HG03139 (cell line): ENCODE data around the gene LRRC4.
A peak's percentile ranks its signal among the peaks of the same experiment; 100 is the strongest.

Experiments used
- ATAC-seq: cut with Tn5 transposase; IDR thresholded peaks from one replicate; pipeline ENCODE4 v1.9.1; 2021; ENCODE audit not compliant: unreplicated experiment

LRRC4 gene, protein sequence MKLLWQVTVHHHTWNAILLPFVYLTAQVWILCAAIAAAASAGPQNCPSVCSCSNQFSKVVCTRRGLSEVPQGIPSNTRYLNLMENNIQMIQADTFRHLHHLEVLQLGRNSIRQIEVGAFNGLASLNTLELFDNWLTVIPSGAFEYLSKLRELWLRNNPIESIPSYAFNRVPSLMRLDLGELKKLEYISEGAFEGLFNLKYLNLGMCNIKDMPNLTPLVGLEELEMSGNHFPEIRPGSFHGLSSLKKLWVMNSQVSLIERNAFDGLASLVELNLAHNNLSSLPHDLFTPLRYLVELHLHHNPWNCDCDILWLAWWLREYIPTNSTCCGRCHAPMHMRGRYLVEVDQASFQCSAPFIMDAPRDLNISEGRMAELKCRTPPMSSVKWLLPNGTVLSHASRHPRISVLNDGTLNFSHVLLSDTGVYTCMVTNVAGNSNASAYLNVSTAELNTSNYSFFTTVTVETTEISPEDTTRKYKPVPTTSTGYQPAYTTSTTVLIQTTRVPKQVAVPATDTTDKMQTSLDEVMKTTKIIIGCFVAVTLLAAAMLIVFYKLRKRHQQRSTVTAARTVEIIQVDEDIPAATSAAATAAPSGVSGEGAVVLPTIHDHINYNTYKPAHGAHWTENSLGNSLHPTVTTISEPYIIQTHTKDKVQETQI

DNA sequence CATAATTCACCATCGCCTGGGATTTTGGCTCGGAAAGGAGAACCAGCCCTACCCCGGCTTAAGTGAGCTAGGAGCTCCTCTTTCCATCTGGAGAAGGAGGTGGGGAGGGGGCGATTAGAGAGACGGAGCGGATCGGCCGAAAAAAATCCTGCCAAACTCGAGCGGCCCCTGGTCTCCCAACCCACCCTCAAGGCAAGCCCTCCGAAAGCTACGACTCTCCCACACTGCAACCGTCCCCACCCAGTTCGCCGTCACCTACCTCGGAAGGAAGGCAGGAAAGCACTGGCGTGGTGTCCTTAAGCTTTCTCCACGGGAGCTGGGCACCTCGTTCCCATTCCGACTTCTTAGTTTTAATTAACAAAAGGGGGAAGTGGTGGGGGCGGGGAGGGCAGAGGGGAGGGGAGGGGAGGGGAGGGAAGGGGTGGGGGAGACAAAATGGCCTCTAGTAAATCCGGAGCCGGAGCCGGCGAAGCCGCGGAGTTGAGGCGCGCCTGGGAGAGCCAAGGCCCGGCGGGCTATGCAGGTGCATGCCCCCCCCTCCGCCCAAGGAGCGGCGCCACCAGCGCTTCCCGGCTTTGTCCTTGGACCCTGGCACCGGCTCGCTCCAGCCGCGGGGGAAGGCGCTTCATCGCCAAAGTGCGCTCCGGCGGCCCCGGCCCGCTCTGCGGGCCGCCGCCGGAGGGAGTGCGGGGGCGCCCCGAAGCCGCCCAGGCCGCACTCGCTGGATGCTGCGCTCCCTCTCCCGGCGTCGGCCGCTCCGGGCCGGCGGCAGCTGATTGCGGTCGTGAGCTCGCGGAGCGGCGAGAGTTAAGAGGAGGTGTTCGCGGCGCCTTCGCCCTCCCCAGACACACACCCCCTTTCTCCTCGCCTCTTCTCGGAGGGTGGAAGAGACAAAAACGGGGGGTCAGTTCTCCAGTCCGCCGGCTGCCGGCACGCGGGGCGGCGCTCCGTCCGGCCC is at the start of gene LRRC4:
Gene LRRC4 (minus strand): TSS at position 784 of the 958 bp plus-strand sequence. CDS start 797 bp downstream, outside the sequence.
- peak; percentile 35 for ATAC-seq

DNA sequence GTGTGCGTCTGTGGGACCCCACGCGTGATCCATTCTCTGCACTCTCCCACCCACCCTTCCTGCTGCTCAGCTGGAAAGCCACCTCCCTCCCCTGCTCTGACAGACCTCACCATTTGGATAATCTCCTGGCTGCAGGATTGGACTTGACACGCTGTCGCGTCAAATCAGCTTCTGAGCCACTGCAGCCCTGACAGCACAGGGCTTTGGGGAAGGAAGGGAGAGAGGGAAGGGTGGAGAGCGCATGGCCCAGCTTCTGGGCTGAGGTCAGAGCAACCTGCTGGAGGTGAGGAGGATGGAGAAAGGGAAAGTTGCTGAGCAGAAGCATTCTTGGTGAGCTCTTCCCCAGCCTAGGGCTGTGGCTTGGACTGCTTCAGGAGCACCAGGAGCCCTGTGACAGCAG is 48.9 kb upstream of the LRRC4 start:
- no peak for ATAC-seq

DNA sequence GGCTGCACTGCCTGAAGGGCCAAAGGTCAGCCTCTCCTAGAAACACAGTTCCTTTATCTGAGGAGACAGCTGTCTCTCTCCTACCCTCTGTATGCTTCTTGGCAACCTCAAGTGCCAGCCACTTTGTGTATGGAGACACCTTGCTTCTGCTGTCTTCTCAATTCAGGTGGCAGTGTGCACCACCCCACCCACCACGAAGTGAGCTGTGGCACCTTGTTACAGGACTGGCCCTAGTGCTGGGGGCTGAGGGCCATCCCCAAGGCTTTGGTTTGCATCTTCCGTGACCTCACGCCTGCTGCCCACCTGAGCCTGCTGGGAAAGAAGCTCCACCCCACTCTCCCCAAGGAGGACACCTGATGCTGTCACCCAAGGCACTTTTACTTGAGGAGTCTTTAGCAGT is 47.1 kb upstream of the LRRC4 start:
- ATAC-seq: no peak

DNA sequence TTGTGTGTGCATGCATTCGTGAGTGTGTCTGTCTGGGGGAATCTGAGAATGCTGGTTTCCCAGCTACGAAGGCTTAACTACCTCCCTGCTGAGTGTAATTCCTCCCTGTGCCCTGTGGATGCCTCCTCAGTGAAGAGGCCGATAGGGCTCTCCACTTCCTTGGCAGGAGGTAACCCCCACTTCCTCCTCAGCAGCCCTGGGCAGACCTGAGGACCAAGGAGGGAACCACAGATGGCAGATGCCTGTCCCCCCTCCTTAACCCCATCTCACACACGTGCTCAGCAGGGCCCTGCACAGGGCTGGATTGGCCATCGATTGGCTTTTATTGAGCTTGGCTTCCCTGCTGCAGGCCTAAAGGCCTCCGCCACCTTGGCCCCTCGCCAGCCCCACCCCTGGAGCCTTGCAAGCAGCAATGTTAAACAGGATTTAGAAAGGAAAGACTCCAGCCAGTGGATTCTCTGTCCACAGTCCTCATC is 45.6 kb upstream of the LRRC4 start:
- ATAC-seq: no peak

DNA sequence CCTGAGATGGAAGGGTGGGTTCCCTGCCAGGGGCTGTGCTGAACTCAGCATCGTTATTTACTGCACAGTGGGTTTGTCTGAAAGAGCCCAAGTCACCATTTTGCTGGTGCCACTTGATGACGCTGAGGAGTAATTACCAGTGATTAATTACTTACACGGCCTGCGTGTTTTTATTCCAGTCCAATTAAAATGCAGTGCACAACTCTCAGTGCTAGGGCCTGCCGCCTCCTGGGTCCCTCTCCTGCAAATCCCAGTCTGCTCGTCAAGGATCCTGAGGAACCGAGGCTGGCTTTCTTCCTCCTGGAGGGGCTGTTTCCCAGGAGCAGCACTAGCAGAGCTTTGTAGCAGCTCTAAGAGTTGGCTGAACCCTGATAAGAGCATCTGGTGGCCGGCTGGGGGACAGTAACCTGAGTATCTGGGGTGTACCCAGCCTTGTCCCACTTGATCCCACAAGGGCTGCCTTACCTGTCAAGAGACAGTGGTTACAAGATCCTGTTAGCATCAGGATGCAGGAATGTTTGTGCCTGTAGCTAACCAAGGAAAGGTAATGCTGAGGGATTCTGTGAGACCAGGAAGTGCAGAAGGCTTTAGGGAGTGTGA is 45.1 kb upstream of the LRRC4 start:
- no peak for ATAC-seq

DNA sequence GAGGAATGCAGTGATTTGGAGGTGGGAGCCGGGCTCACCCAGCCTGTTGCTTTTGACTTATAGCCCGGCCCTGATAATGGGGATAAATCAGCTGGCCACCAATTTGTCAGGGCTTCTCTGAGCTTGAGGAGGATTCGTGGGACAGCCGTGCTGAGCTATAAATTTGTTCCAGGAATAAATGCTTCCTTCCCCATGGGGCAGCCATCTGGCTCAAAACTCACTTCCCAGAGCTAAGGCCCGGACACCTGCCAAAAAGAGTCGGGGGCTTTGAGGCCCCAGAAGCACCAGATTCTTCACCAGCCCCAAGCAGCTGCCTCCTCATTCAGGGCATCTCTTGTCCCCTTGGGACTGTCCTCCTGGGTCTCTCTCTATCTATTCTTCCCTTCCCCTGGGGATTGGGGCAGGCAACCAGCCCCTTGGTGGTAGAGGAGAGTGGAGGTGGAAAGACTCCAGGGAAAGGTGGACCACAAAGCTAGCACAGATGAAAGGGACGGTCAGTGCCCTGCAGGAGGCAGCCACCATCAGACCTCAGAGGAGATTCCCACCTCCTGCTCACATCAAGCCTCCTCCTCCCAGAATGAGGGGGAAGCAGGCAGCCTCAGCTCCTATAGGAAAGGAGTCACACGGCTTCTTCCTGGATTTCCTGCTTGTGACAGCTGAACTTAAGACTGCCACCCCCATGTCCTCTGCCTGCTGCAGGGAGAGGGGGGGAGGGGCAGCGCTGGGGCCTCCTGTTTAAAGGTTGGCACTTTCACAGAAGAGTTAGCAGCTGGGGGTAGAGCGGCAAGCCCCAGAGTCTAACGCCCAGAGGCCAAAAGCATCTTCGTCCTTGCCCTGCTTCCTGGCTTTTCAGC is 44.2 kb upstream of the LRRC4 start:
- ATAC-seq: no peak

DNA sequence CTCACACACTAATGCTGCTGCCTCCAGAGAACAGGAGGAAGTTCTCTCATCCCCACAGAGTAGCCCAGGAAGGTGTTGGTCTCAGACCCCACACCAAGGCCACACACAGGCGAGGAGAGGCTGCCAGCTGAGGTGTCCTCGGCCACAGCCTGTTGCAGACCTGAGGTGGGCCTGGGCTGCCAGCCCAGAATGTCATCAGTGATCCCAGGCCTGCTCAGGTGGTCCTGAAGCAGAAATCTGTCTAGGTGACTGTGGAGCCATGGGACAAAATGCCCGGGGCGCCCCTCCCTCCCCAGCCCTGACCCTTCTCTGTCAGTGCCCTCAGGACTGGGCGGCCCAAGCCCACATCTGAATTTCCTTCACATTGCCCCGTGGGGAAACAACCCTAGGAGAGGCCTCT is 43.5 kb upstream of the LRRC4 start:
- ATAC-seq: no peak

DNA sequence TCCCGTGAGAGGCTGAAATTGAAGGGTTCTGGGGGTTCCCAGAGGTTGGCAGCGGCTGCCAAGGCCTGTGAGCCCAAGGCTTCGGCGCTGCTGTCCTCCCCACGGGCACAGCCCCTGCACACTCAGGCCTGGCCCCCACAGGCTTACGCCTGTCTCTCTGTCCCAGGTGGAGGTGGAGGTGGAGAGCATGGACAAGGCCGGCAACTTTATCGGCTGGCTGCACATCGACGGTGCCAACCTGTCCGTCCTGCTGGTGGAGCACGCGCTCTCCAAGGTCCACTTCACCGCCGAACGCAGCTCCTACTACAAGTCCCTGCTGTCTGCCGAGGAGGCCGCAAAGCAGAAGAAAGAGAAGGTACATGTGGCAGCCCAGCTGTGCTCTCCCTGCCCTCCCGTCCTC is 43.1 kb upstream of the LRRC4 start:
- ATAC-seq: no peak

DNA sequence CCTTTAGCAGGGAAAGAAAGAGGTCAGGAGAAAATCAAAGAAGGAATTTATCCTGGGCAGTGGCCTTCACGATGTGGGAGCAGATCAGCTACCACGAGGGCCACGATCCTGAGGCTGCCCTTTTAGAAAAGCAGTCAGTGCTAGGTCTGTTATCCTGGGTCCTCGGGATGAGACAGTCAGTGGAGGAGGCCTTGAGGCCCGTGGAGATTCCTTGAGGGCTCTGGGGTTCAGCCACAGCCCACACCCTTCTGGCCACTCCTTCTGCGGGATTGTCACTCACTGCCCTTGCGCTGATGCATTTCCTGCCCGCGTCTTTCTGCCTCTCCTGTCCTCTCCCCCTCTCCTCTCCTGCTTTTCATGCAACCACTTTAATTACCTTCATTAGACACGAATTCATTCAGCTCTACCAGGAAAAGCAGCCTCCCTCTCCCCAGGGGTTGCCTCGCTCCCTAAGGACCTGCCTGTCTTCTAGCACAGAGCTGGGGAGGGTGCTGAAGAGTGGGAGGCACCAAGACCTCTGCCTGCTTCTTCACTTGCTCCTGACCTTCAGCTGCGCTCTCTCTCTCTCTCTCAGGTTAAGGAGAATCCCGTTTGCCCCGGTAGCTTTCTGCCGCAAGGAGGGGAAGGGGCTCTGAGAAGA is 42.6 kb upstream of the LRRC4 start:
- no peak for ATAC-seq

DNA sequence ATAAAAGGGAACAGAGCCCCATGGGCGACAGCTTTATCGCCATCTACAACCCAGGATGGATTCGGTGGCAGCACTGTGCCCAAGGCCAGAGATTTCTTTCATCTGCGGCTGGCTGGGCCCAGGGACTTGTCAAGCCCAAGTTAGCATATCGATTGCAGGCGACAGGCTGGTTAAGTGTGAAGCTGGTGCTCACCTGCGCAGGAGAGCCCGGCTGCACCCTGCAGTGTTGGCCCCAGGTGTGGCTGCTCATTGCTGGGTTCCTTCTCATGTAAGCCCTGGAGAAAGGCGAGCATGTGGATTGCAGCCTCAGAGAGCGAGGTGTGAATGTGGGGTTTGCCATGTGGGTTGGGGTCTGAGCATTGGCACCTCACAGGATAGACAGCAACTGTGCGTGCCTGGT is 40.6 kb upstream of the LRRC4 start:
- no peak for ATAC-seq

DNA sequence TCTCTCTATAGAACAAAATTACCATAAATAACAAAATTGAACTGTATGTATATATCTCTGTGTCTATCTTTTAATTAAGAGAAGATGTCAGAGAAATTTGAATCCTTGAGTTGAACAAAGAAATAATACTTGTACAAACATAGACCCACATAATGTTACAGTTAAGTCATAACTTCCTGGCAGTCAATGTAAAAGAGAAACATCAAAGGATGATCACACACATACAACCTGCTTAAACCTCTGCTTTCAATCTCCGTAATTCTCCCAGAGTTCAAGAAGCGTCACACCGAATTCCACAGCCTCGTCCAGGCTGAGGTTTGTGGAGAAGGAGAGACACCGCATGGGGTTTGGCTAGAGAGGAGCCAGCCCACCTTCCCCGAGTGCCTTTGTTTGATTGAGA is 40.1 kb upstream of the LRRC4 start:
- ATAC-seq: no peak

DNA sequence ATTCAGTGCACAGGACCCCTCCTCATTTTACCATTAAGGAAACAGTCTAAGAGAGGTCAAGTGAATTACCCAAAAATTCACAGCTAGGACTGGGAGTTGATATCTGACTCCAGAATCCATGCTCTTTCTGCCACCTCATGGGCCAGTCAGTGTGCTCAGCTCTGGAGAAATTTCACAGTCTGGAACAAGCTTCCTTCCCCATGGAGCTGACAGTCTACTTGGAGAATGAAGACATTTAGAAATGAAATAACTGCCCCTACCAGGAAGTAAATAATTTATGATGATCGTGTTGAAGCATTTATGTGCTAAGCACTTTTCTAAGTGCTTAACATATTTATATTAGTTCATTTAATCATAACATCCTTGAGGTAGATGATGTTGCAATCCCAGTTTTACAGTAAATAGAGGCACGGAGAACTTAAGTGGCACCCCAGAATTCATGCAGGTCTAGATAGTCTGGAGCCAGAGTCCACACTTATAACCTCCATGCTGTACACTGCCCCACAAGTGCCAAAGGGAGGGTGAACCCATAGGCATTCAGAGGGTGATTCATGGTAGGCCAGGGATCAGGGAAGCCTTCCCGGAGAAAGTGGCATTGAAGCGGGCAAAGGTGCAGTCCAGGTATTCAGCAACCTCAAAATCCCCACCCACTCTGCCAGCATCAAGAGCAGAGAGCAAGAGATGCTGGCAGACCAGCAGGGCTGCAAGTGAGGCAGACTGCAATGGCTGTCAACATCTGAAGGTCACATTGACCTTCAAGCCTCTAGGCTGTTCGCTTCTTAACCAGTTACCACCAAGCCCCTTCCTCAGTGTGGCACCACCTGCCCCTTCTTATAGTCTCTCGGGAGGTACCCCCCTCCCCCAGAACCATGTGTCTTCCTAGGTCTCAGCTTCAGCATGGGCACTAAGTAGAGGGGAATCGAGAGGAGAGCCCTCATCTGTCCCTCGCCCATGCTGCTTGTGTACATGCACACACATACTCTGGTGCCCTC is 38.4 kb upstream of the LRRC4 start:
- ATAC-seq: no peak

DNA sequence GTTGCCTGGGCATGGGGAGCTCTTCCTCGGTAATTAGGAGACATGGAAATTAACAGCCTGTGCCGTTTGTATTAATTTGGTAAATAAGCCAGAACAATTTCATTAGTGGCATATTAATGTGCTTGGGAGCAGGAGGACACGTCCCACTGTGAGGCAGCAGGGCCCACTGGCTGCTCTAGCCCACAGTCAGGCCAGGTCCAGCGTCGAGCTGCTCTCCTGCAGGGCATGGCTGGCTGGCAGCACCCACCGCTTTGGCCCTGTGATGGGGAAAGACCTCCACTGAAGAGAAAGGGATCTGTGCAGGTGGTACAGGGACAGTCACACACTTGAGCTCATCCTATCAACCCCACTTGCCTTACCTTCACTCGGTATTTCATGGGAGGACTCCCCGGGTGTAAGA is 37.5 kb upstream of the LRRC4 start:
- ATAC-seq: no peak

DNA sequence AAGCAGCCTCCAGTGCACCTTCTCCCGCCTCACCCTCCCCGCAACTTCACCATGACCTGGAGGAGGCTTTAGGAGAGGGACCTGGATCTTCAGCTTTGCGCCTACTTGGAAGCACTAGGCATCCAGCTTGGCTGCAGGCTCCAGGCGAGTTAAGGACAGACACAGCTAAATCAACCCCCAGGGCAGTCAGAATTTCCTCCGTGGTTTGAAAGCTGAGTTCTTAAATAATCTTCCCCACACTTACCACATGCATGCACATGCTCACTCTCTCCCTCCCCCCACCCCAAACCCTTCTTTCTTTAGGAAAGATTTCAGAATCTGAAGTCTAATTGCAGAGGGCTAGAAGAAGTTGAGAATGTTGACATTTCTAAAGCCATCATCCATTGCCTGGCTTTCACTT is 36.7 kb upstream of the LRRC4 start:
- ATAC-seq: no peak

DNA sequence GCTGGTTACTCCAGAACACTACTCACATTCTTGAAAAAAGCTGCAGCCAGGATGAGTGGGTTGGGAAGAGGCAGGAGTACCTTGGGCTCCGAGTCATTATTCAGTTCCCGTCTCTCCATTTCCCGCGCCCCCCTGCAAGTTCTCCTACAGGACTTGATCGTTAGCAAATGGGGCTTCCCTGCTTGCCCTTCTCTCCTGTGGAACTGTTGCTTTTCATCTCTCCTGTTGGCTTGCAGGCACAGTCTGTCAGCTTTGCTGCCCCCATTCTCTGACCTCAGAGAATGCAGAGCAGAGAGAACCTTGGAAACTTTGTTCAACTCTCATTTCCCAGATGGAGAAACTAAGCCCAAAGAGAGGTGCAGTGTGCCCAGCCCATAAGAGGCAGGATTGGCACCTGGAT is 35.6 kb upstream of the LRRC4 start:
- no peak for ATAC-seq

DNA sequence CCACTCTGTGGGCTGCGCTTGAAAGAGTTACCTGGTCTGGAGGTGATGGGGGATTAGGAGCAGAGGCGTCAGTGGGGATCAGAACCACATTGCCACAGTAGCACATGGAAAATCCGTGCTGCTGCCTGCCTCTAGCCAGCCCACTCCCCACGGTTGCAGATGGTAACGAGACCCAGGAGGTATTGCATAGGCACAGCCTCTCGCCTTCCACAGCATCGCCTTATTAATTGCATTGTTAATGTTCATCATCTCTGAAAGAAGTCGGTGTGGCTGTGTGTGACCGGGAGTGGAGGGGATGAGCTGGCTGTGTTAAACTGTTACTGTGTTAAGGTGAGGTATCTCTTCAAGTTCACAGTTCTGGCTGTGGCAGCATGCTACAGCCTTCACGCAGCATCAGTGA is 35.2 kb upstream of the LRRC4 start:
- no peak for ATAC-seq

DNA sequence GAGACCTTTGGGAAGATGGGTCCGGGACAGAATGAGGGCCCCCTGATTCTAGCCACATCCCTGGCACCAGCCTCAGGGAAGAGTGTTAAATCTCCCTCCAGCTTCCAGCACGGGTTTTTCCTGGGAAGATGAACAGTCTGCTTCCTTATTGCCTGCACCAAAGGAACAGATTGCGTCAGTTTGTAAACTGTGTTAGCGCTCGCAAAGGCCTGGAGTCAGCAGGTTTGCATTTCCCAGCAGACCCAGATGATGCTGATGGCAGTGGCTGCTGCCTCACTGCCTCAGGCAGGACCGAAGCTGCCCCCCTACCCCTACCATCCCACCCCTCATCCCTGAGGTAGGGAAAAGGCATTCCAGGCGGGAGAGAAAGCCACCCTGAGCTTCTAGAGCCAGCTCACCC is 34.6 kb upstream of the LRRC4 start:
- no peak for ATAC-seq

DNA sequence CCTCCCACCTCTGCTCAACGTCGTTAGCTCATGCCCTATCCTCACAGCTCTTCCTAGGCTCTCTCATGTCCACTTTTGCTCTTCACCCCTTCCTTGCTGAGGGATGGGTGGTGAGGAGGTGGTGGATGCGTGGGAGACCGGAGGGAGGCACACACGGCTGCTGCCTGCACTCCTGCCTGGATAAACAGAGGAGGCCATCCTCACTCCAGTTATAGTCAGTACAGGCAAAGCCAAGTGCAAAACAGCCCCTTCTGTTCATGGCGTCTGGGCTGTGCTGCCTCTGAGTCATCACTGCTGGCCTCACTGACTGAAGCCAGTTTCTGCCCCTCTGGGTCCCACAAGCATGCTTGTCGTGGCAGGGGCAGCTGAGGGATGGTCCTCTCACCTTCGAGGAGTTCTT is 31.9 kb upstream of the LRRC4 start:
- ATAC-seq: no peak
